ENCODE data around the gene METTL1. TPM values are rescaled to one million over a fixed set of nuclear protein-coding genes. Genes with fewer than 3 reads are reported as not detected.
"Not testable (repeated sequence)": the region's sequence is repeated elsewhere in the genome, so short reads cannot be mapped to it uniquely, and the experiment has no call there.

Gene METTL1
- polyA plus RNA-seq, 4 donors = 29.0 to 32.3 (median 31.5) TPM

DNA sequence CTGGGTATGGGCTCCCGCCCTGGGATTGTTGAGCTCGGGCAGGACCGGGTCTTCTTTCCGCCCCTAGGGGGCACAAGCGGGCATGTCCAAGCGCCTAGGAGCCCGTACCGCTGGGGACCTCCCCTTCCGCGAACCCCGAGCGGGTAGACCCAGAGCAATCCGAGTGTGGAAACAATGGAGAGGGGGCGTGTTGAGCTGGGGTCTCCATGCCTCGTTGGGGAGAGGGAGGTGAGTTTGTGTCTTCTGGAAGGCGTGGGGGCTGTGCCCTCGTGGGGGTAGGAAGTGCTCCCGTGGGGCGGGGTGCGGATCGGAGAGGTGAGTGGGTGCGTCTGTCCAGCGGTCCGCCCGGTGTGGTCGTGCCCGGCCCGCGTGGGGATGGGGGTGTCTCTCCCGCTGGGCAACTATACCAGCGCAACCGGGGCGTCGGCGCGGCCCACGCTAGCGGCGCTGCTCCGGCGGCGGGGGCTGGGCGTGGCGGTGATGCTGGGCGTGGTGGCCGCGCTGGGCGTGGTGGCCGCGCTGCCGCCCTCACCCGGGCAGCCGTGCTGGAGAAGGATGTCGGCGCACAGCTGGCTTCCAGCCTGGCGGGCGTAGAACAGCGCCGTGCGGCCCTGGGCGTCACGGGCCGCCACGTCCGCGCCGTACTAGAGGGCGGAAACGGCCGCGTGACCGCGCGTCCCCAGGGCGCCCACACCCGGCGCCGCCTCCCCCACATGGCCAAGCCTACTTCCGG lies 45.6 kb downstream of the METTL1 start:
- no peak for DNase-seq (ENCODE audit: low read depth in 4 of 4, low spot score in 3 of 4)

DNA sequence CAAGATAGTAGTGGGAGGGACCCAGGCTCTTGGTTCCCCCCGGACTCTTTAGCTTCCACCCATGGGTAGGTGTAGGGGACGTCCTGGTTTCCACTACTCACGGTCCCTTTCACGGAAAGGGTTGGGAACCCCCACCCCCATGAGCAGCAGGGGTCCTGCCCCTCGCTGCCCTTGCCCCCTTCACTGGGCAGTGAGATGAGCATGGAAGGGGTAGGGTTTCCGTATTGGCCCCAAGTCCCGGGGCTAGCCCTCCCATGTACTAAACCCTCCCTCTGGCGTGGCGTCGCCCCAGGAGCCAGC lies 46.1 kb downstream of the METTL1 start:
- DNase-seq (ENCODE audit: low read depth in 4 of 4, low spot score in 3 of 4) = no peak

DNA sequence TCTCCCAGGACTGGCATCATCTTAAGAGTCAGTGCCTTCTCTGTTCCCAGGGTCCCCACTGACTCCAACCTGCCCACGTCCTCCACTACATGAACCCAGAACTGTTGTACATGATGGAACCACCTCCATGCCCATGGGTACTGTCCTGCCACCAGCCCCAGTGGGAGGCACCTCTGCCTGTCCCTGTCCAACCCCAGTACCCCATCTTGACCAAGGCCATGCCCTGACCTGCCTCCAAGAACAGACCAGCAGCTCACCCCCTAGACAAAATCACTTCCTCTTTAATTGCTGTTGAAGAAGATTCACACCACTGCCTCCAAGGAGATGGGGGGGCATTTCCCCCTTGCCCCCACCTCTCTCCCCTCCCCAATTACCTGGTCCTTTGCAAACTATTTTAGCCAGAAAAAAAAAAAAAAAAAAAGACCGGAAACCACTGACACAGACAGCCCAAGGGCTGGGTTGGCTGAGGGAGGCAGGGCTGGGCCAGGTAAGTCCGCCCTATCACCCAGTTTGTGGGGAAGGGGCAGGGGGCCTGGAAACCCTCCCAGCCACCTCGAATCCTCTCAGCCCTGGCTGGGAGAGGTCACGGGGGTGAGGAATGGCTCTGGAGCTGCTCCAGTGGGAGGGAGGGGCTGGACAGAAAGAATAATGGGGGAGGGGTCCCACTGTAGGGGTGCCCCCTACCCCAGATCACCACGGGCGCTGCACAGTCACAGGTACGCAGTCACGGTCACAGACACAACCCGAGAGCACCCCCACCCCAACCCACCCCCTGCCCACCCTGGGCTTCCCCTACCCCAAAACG lies 46.8 kb downstream of the METTL1 start:
- no peak for DNase-seq (ENCODE audit: low read depth in 4 of 4, low spot score in 3 of 4)

DNA sequence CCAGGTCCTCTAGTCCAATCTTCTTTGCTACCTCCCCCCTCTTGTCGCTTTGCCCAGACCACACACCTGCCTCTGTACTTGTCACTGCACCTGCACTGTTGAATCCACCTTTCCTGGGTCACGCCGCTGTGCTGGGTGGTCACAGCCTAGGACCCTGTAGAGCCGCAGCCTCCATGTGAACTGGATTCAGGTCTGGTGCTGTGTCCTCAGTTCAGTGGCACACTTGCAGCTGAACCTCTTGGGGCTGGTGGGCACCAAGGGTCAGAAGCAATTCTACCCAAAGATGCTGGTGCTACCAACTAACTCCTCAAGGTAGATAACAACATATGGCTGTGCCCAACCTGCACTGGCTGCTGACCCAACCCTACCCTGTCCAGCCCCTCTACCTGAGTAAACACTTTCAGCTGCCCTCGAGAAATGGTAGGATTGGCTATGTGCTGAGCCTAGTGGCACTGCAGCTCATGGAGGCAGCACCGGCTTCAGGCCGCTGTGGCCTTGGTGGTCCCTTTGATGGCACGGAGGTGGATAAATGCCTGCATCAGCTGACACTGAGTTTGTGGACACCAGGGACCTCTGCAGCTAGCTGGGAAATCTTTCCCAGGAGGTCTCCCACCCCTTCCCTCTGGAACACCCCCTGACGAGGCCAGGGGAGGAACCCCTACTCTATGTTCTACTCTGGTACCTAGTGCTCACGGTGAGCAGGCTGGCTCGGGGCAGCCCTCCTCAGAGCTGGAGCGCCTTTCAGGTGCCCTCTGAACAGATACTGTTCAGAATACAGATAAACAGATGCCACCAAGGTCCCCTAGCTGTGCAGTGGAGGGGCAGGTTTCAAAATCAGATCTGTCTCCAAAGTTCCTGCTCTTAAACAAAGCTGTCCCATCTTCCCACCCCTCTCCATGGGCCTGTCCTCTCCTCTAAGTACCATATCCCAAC lies 47.6 kb downstream of the METTL1 start:
- no peak for DNase-seq (ENCODE audit: low read depth in 4 of 4, low spot score in 3 of 4)

DNA sequence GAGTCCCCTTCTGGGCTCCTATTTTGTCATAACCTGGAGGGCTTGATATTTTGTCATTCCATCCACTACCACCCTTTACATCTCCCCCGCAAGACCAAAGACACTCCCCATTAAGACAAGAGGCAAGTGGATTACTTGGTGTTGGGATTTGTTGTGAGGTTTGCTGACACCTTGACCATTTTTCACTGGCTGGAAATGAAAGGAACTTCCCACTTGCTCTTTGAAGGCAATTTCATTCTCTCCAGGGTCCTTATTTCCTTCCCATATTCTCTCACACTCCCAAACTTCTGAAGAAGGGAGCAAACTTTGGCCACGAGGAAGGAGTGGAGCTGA lies 48.3 kb downstream of the METTL1 start:
- DNase-seq (ENCODE audit: low read depth in 4 of 4, low spot score in 3 of 4) = no peak

DNA sequence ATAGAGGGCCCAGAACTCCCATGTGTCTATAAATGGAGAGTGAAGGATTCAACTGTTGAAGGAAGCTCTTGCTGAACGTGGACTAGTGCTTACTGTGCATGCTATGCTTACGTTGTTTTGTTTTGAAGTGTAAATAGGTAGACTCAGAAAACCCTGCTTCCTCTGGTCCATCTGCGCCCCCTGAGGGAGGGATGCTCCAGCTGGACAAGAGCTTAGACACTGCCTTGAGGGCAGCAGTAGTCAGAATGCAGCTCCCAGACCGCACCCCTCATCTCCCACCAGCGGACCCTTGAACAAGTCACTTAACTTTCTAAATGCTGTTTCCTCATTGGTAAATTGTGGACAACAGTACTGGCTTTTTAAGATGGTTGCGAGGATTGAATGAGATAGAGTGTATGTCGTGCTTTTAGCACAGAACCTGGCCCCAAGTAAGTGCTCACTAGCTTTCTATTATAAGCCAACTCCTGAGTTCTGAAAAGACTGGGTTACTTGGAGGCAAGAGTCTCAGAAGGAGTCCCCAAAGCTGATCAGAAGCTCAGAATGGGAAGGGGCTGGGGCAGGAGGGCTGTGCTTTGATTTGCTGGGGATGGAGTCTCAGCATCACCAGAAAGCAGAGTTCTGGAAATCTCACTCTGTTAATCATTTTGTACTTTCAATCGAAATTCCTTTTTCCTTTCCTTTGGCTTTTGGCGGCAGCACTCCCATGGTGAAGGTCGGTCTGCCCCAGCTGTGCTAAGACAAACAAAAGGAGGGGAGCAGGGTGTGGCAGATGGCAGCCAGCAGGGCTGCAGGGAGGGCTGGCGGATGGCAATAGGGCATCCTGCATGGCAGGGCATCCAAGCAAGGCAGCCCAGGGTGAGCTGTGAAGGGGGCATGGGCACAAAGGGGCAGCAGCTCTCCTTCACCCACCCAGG lies 48.9 kb downstream of the METTL1 start:
- DNase-seq (ENCODE audit: low read depth in 4 of 4, low spot score in 3 of 4) = no peak

DNA sequence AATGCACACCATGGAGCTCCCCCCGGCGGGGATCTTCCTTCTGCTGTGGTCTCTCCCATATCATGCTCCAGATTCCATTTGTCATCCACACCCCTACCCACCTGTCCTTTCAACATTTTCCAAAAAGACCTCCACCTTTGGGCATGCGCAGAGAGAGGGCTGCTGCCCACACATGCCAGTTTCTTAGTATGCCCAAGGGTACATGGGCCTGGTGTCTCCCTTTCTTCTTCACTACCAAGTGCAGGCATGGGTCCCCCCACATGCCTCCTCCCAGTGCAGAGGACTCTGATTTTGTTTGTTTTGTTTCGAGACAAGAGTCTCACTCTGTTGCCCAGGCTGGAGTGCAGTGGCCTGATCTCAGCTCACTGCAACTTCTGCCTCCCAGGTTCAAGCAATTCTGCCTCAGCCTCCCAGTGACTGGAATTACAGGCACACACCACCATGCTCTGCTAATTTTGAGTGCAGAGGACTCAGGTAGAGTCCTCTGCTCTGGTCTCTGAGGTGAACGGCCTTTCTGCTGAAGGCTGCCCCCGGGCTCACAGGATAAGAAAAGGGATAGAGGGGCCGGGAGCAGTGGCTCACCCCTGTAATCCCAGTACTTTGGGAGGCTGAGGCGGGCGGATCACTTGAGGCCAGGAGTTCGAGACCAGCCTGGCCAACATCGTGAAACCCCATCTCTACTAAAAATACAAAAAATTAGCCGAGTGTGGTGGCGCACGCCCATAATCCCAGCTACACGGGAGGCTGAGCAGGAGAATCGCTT lies 49.9 kb downstream of the METTL1 start:
- not testable (repeated sequence) for DNase-seq (ENCODE audit: low read depth in 4 of 4, low spot score in 3 of 4)

DNA sequence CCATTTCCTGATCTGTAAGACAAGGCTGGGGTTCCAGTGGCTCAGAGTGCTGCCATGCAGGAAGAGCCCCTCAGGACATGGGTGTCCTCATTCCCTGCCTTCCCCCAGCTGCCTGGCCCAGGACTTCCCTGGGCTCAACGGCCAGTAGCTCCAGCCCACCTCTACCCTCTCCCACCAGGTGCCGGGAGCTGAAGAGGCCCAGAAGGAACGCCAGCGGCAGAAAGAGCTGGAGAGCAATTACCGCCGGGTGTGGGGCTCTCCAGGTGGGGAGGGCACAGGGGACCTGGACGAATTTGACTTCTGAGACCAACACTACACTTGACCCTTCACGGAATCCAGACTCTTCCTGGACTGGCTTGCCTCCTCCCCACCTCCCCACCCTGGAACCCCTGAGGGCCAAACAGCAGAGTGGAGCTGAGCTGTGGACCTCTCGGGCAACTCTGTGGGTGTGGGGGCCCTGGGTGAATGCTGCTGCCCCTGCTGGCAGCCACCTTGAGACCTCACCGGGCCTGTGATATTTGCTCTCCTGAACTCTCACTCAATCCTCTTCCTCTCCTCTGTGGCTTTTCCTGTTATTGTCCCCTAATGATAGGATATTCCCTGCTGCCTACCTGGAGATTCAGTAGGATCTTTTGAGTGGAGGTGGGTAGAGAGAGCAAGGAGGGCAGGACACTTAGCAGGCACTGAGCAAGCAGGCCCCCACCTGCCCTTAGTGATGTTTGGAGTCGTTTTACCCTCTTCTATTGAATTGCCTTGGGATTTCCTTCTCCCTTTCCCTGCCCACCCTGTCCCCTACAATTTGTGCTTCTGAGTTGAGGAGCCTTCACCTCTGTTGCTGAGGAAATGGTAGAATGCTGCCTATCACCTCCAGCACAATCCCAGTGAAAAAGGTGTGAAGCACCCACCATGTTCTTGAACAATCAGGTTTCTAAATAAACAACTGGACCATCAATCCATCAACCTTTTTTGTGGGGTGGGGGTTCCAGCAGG lies 51.0 kb downstream of the METTL1 start:
- no peak for DNase-seq (ENCODE audit: low read depth in 4 of 4, low spot score in 3 of 4)

DNA sequence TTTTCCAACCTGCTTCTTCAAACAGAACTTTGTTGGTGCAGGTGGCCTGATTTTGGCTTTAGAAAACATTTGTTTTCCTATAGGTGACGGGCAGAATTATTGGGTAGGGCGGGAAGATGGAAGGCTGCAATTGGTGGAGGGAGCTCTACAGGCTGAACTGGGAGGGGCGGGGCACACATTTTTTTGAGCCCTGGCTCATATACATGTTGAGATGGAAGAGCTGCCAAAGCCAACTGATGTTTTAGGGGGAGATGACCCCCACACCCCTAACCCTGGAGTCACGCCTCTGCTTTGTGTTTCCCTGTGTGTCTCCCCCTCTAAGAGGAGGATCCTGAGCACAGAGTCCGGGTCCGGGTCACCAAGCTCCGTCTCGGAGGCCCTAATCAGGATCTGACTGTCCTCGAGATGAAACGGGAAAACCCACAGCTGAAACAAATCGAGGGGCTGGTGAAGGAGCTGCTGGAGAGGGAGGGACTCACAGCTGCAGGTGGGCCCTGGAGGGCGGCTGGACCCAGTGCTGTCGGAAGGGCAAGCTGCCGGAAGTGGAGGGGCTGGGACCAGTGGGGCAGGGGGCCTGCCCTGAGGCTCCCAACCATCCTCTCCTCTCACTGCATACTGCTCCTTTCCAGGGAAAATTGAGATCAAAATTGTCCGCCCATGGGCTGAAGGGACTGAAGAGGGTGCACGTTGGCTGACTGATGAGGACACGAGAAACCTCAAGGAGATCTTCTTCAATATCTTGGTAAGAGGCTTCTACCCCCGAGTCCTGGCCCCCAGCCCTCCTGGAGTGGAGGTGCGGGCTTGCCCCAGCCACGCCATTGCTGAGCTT lies 51.9 kb downstream of the METTL1 start:
- DNase-seq (ENCODE audit: low read depth in 4 of 4, low spot score in 3 of 4) = no peak

DNA sequence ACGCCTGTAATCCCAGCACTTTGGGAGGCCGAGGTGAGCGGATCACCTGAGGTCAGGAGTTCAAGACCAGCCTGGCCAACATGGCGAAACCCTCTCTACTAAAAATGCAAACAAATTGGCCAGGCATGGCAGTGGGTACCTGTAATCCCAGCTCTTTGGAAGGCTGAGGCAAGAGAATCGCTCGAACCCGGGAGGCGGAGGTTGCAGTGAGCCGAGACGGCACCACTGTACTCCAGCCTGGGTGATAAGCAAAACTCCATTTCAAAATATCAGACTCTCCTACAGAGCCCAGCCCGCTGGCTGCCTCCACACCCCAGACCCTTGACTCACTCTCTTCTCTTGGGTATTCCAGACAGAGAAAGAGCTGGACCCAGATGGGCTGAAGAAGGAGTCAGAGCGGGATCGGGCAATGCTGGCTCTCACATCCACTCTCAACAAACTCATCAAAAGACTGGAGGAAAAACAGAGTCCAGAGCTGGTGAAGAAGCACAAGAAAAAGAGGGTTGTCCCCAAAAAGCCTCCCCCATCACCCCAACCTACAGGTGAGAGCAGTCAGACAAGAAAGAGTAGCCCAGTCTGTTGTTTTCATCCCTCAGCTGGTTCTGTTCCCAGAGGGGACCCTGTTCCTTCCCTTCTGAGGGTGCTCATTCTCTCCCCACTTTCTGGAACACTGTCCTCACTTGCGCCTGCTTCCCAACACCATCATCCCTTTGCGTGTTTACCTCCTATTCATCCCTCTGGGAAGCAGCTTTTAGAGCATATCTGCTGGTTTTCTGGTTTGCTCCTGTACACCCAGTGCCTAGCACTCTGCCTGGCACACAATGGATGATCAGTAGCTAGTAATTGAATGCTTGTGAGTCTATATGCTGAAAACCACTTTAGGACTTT lies 53.0 kb downstream of the METTL1 start:
- no peak for DNase-seq (ENCODE audit: low read depth in 4 of 4, low spot score in 3 of 4)

Other genes with a start within 250 kb of the METTL1 start
- gene MBD6, start 249.3 kb downstream of the METTL1 start, polyA plus RNA-seq (ENCODE audit: insufficient read length in 4 of 4) = 10 to 100 TPM; 52.6 to 99.8 (median 61.2) TPM
- gene DCTN2, start 224.9 kb downstream of the METTL1 start, polyA plus RNA-seq (ENCODE audit: insufficient read length in 4 of 4) = 100 to 1,000 TPM; 144 to 176 (median 167) TPM
- gene KIF5A, start 222.1 kb downstream of the METTL1 start, polyA plus RNA-seq (ENCODE audit: insufficient read length in 4 of 4) = 1 to 10 TPM in 2 of 4 donors, under 1 TPM in 2; 0.64 to 1.1 (median 0.86) TPM
- gene PIP4K2C, start 180.9 kb downstream of the METTL1 start, polyA plus RNA-seq (ENCODE audit: insufficient read length in 4 of 4) = 10 to 100 TPM; 21.9 to 47.1 (median 39.6) TPM
- gene DTX3, start 167.3 kb downstream of the METTL1 start, polyA plus RNA-seq (ENCODE audit: insufficient read length in 4 of 4) = 10 to 100 TPM; 53.9 to 82.4 (median 62.2) TPM
- gene ARHGEF25, start 160.7 kb downstream of the METTL1 start, polyA plus RNA-seq (ENCODE audit: insufficient read length in 4 of 4) = 100 to 1,000 TPM in 1 of 4 donors, 10 to 100 TPM in 3; 33.6 to 101 (median 36.9) TPM
- 1 to 10 TPM in 1 of 4 donors, under 1 TPM in 3; 0.79 to 6.1 (median 0.93) TPM for gene B4GALNT1, start 138.9 kb downstream of the METTL1 start, polyA plus RNA-seq (ENCODE audit: insufficient read length in 4 of 4)
- gene OS9, start 78.0 kb downstream of the METTL1 start, polyA plus RNA-seq (ENCODE audit: insufficient read length in 4 of 4) = 100 to 1,000 TPM; 189 to 235 (median 201) TPM
- gene AGAP2, start 33.4 kb downstream of the METTL1 start, polyA plus RNA-seq (ENCODE audit: insufficient read length in 4 of 4) = 1 to 10 TPM in 3 of 4 donors, under 1 TPM in 1; 0.79 to 1.5 (median 1.4) TPM
- gene TSPAN31, start 27.1 kb downstream of the METTL1 start, polyA plus RNA-seq (ENCODE audit: insufficient read length in 4 of 4) = 100 to 1,000 TPM in 2 of 4 donors, 10 to 100 TPM in 2; 67.7 to 108 (median 102) TPM
- gene CDK4, start 19.8 kb downstream of the METTL1 start, polyA plus RNA-seq (ENCODE audit: insufficient read length in 4 of 4) = 100 to 1,000 TPM; 199 to 236 (median 214) TPM
- gene MARCHF9, start 17.0 kb downstream of the METTL1 start, polyA plus RNA-seq (ENCODE audit: insufficient read length in 4 of 4) = 10 to 100 TPM in 3 of 4 donors, 1 to 10 TPM in 1; 9.9 to 25.9 (median 16.3) TPM
- 1 to 10 TPM in 2 of 4 donors, under 1 TPM in 2; 0.72 to 2.2 (median 0.96) TPM for gene CYP27B1, start 5.0 kb downstream of the METTL1 start, polyA plus RNA-seq (ENCODE audit: insufficient read length in 4 of 4)
- gene EEF1AKMT3, start 509 bp upstream of the METTL1 start, polyA plus RNA-seq (ENCODE audit: insufficient read length in 4 of 4) = 10 to 100 TPM; 11.2 to 17.5 (median 11.7) TPM
- 10 to 100 TPM; 23.4 to 47.4 (median 46.9) TPM for gene TSFM, start 10.7 kb upstream of the METTL1 start, polyA plus RNA-seq (ENCODE audit: insufficient read length in 4 of 4)
- gene AVIL, start 46.6 kb upstream of the METTL1 start, polyA plus RNA-seq (ENCODE audit: insufficient read length in 4 of 4) = 10 to 100 TPM in 1 of 4 donors, 1 to 10 TPM in 3; 5.1 to 18.0 (median 8.2) TPM
- gene CTDSP2, start 74.6 kb upstream of the METTL1 start, polyA plus RNA-seq (ENCODE audit: insufficient read length in 4 of 4) = 100 to 1,000 TPM; 235 to 272 (median 260) TPM
- gene ATP23, start 169.5 kb upstream of the METTL1 start, polyA plus RNA-seq (ENCODE audit: insufficient read length in 4 of 4) = 10 to 100 TPM in 2 of 4 donors, 1 to 10 TPM in 2; 7.8 to 15.7 (median 10.5) TPM

All from left renal pelvis (tissue), 4 donors.